ENCODE results near the gene TMEM144. TPM values are rescaled to one million over a fixed set of nuclear protein-coding genes. Genes with fewer than 3 reads are reported as not detected.

TMEM144 gene
- 3.4 to 3.7 TPM (median 3.6 TPM) in 5 replicates for total RNA-seq (2022; extraction: Qiagen RNA extraction; ENCODE audit: low read depth)

GRCh38 chr4:158209825-158210807 lies at the start of gene TMEM144:
TSS of gene TMEM144 (plus strand) at chr4:158210486. CDS start at chr4:158212668, 2,182 bp downstream.

GRCh38 chr4:158172261-158173258 lies 37.7 kb upstream of the TMEM144 start, which contains the start of gene GASK1B:
TSS of gene GASK1B (minus strand) at chr4:158173025. CDS start at chr4:158171375, 1,650 bp downstream.

Other genes with a start within 250 kb of the TMEM144 start
- 0.26 to 0.67 TPM (median 0.34 TPM) in 5 replicates for gene GASK1B, start 37.5 kb upstream of the TMEM144 start, total RNA-seq (2022; extraction: Qiagen RNA extraction; ENCODE audit: low read depth)

Data from A549 treated with GW870086 at 1 μM for 4 hours (cell line).